ENCODE results near the gene LSMEM2. TPM values are rescaled to one million over a fixed set of nuclear protein-coding genes. Genes with fewer than 3 reads are reported as not detected.
A peak's percentile ranks its signal among the peaks of the same experiment; 100 is the strongest.

The LSMEM2 gene
- total and polyA plus RNA-seq, 7 experiments from 2014 or later: 0.15 TPM; not detected in 6

DNA sequence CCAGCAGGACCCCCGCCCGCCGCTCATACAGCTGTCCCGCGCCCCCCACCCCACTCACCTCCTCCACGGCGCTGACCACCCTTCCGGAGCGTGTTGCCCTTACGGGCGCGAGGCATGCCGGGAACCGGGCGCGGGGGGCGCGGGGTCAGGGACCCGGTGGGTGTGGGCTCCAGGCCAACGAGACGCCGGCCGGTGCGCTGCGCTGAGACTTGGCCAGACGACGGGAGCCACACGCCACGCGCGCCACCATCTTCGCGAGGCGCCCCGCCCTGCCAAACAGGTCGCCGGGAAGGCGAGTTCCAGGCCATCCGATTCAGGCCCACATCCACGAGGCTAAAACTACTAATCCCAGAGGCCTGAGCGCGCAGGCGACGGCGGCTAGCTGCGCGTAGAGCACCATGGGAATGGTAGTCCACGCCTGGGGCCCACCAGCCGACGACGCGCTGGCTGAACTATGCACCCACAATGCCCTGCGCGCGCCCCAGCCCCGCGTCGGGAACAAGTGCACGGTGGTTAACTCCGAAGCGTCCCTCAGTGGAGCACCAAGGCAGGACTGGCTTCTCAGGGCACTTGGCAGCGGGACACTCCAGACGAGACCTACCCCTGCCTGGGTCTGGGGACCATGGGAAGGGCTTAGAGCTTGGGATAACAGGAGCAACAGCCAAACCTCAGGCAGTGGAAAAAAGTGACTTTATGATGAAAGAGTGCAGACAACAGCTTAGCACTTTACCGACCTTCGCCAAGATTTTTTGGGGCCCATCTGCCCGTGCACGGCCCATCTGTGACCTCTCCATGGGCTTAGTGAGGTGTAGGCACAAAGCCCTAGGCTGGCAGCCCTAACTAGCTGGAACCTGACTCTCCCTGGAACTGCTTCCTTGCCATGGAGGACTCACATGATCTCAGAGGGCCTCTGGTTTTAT lies 13.5 kb downstream of the LSMEM2 start, which contains the start of gene IFRD2:
IFRD2 (minus strand) TSS at position 271 of the 920 bp plus-strand sequence; CDS start at position 116, 155 bp downstream.
- Histone ChIP-seq H3K9me3 (ENCODE audit: control insufficient read depth in 2 of 3, low read length in 3 of 3) (no peaks in the 10 kb centered on the region), H3K27ac (ENCODE audit: low read depth, low read length) (peak within 1 kb of the TSS; percentile 79), H3K4me1 (ENCODE audit: control insufficient read depth in 2 of 2, insufficient read depth in 2 of 2, low read length in 2 of 2) (peaks cover 13 to 16% of the 10 kb centered on the region in 2 donors), H3K36me3 (ENCODE audit: control insufficient read depth in 2 of 3, insufficient read depth in 3 of 3, low read length in 3 of 3) (peaks cover 0 to 44% (median 9%) of the 10 kb centered on the region in 3 experiments), H3K27me3 (ENCODE audit: control insufficient read depth in 2 of 2, insufficient read depth in 2 of 2, low read length in 2 of 2) (no peaks in the 10 kb centered on the region), H3K4me3 (ENCODE audit: low read length) (peak within 1 kb of the TSS; percentile 62)
- POLR2A ChIA-PET: interaction anchor here (0.5 to 3.1 kb wide), 12 partner anchors 7 to 1002 kb away, joined by 3 to 18 read pairs (median 3); partner anchors contain the start of genes CYB561D2, GNAI2, HYAL1 and HYAL3
- H3K27ac Mint-ChIP-seq: peak within 1 kb of the TSS; percentile 85 to 97 (median 93)
- peak; percentile 99 for ATAC-seq
- CTCF ChIA-PET: interaction anchor here (0.5 to 2.1 kb wide), 8 partner anchors 11 to 164 kb away, joined by 3 to 6 read pairs (median 4); partner anchors contain the start of gene HYAL2
- no peaks in the 10 kb centered on the region for H3K27me3 Mint-ChIP-seq
- H3K36me3 Mint-ChIP-seq: peaks cover 0 to 9% (median 2%) of the 10 kb centered on the region in 5 donors
- H3K4me1 Mint-ChIP-seq: peaks cover 16 to 22% (median 19%) of the 10 kb centered on the region in 7 donors
- peak; percentile 81 to 97 (median 94) for DNase-seq
- H3K4me3 Mint-ChIP-seq: peak within 1 kb of the TSS; percentile 81 to 99 (median 88)
- no peaks in the 10 kb centered on the region for H3K9me3 Mint-ChIP-seq
- intact Hi-C loops (cut with micrococcal nuclease): loop anchor here (1.0 to 10.0 kb wide), 17 partner anchors 19 to 1818 kb away; partner anchors contain the start of genes TMEM115 (in 2 of the 2), TUSC2 (in 2 of the 2), DUSP7 (in 1 of the 2) and INKA1 (in 1 of the 2)

GRCh38 chr3:50293079-50293801 lies 14.4 kb downstream of the LSMEM2 start:
- H3K9me3 ChIP-seq (ENCODE audit: control insufficient read depth in 2 of 3, low read length in 3 of 3): no peaks in the 10 kb centered on the region
- H3K27ac Mint-ChIP-seq: peak overlapping the region; percentile 85 to 97 (median 93)
- H3K9me3 Mint-ChIP-seq: no peaks in the 10 kb centered on the region
- peak overlapping the region; percentile 57 for H3K4me3 ChIP-seq (ENCODE audit: low read length)
- H3K4me1 Mint-ChIP-seq: peaks cover 19 to 30% (median 25%) of the 10 kb centered on the region in 7 donors
- intact Hi-C loops (cut with micrococcal nuclease): loop anchor here (2.0 to 10.0 kb wide), 6 partner anchors 208 to 1818 kb away; partner anchors contain the start of genes DUSP7 (in 1 of the 2), INKA1 (in 1 of the 2), IP6K2 (in 1 of the 2) and MANF (in 1 of the 2)
- peaks cover 0 to 6% (median 1%) of the 10 kb centered on the region in 5 donors for H3K36me3 Mint-ChIP-seq
- DNase-seq (no peak), ATAC-seq (no peak)
- H3K27me3 ChIP-seq (ENCODE audit: control insufficient read depth in 2 of 2, insufficient read depth in 2 of 2, low read length in 2 of 2): no peaks in the 10 kb centered on the region
- peak overlapping the region; percentile 5 to 99 (median 84) for H3K4me3 Mint-ChIP-seq
- H3K36me3 ChIP-seq (ENCODE audit: control insufficient read depth in 2 of 3, insufficient read depth in 3 of 3, low read length in 3 of 3): peaks cover 0 to 37% (median 9%) of the 10 kb centered on the region in 3 experiments
- POLR2A ChIA-PET: interaction anchor here (0.5 to 3.1 kb wide), 8 partner anchors 10 to 1001 kb away, joined by 3 to 18 read pairs (median 3); partner anchors contain the start of genes CYB561D2, GNAI2, HYAL1 and NPRL2
- peak overlapping the region; percentile 74 for H3K27ac ChIP-seq (ENCODE audit: low read depth, low read length)
- CTCF ChIA-PET: interaction anchor here (0.9 to 1.5 kb wide), 2 partner anchors 12 to 47 kb away, joined by 3 to 5 read pairs; no protein-coding TSS in a partner anchor
- H3K27me3 Mint-ChIP-seq: no peaks in the 10 kb centered on the region
- H3K4me1 ChIP-seq (ENCODE audit: control insufficient read depth in 2 of 2, insufficient read depth in 2 of 2, low read length in 2 of 2): peaks cover 16 to 21% of the 10 kb centered on the region in 2 donors

GRCh38 chr3:50294089-50294488 lies 15.2 kb downstream of the LSMEM2 start:
- POLR2A ChIA-PET: interaction anchor here (0.7 to 3.1 kb wide), 3 partner anchors 12 to 56 kb away, joined by 3 to 18 read pairs (median 4); partner anchors contain the start of genes CYB561D2 and NPRL2
- ATAC-seq: no peak

GRCh38 chr3:50294492-50295403 lies 15.9 kb downstream of the LSMEM2 start:
- DNase-seq: no peak
- no peaks in the 10 kb centered on the region for H3K9me3 Mint-ChIP-seq
- POLR2A ChIA-PET: interaction anchor here (0.8 to 3.1 kb wide), 3 partner anchors 43 to 56 kb away, joined by 3 to 18 read pairs (median 3); partner anchors contain the start of genes CYB561D2 and NPRL2
- peak overlapping the region in 3 of 9 donors; percentile 44 to 63 (median 52) for H3K27ac Mint-ChIP-seq
- CTCF ChIA-PET: no interaction called here
- Histone ChIP-seq H3K9me3 (ENCODE audit: control insufficient read depth in 2 of 3, low read length in 3 of 3) (no peaks in the 10 kb centered on the region), H3K36me3 (ENCODE audit: control insufficient read depth in 2 of 3, insufficient read depth in 3 of 3, low read length in 3 of 3) (peaks cover 0 to 22% (median 0%) of the 10 kb centered on the region in 3 experiments), H3K4me3 (ENCODE audit: low read length) (no peak overlapping the region), H3K27ac (ENCODE audit: low read depth, low read length) (no peak overlapping the region), H3K27me3 (ENCODE audit: control insufficient read depth in 2 of 2, insufficient read depth in 2 of 2, low read length in 2 of 2) (no peaks in the 10 kb centered on the region), H3K4me1 (ENCODE audit: control insufficient read depth in 2 of 2, insufficient read depth in 2 of 2, low read length in 2 of 2) (peaks cover 24 to 27% of the 10 kb centered on the region in 2 donors)
- peaks cover 0 to 1% (median 0%) of the 10 kb centered on the region in 5 donors for H3K36me3 Mint-ChIP-seq
- H3K4me1 Mint-ChIP-seq: peaks cover 21 to 39% (median 32%) of the 10 kb centered on the region in 7 donors
- ATAC-seq: no peak
- H3K27me3 Mint-ChIP-seq: no peaks in the 10 kb centered on the region
- H3K4me3 Mint-ChIP-seq: no peak overlapping the region
- intact Hi-C loops (cut with micrococcal nuclease): loop anchor here (5.0 to 10.0 kb wide), 9 partner anchors 210 to 1820 kb away; partner anchors contain the start of genes APEH (in 1 of the 2), CISH (in 1 of the 2), DUSP7 (in 1 of the 2) and INKA1 (in 1 of the 2)

More at GRCh38 chr3:50294089-50294488, 15.2 kb downstream of the LSMEM2 start:
- Histone ChIP-seq H3K27ac (ENCODE audit: low read depth, low read length) (no peak overlapping the region), H3K9me3 (ENCODE audit: control insufficient read depth in 2 of 3, low read length in 3 of 3) (no peaks in the 10 kb centered on the region), H3K4me1 (ENCODE audit: control insufficient read depth in 2 of 2, insufficient read depth in 2 of 2, low read length in 2 of 2) (peaks cover 23 to 25% of the 10 kb centered on the region in 2 donors), H3K36me3 (ENCODE audit: control insufficient read depth in 2 of 3, insufficient read depth in 3 of 3, low read length in 3 of 3) (peaks cover 0 to 29% (median 5%) of the 10 kb centered on the region in 3 experiments), H3K4me3 (ENCODE audit: low read length) (no peak overlapping the region), H3K27me3 (ENCODE audit: control insufficient read depth in 2 of 2, insufficient read depth in 2 of 2, low read length in 2 of 2) (no peaks in the 10 kb centered on the region)
- H3K27ac Mint-ChIP-seq: peak overlapping the region in 3 of 9 donors; percentile 44 to 63 (median 52)
- CTCF ChIA-PET: interaction anchor here (0.9 kb wide), 1 partner anchor 12 kb away, joined by 3 read pairs; no protein-coding TSS in a partner anchor
- DNase-seq: no peak
- intact Hi-C loops (cut with micrococcal nuclease): loop anchor here (10.0 kb wide), 5 partner anchors 209 to 1819 kb away; partner anchors contain the start of genes DUSP7 (in 1 of the 2), INKA1 (in 1 of the 2), IP6K2 (in 1 of the 2) and RBM5 (in 1 of the 2)
- H3K4me1 Mint-ChIP-seq: peaks cover 20 to 35% (median 31%) of the 10 kb centered on the region in 7 donors
- peaks cover 0 to 1% (median 0%) of the 10 kb centered on the region in 5 donors for H3K36me3 Mint-ChIP-seq
- no peaks in the 10 kb centered on the region for H3K27me3 Mint-ChIP-seq
- H3K4me3 Mint-ChIP-seq: no peak overlapping the region
- no peaks in the 10 kb centered on the region for H3K9me3 Mint-ChIP-seq
